Measurements from ENCODE around the gene GRID2IP. TPM values are rescaled to one million over a fixed set of nuclear protein-coding genes. Genes with fewer than 3 reads are reported as not detected.

GRID2IP gene
- total and polyA plus RNA-seq, 10 of the 15 experiments (the other 5 are each of a cell fraction or from before 2014, with no cell fraction given) = not detected

- BruUV-seq (replicated peaks) = no TSS peak
- FAIRE-seq (no peak), DNase-seq (ENCODE audit: low read depth, low spot score) (no peak), ATAC-seq (no peak)
- WGBS (ENCODE audit: insufficient coverage, insufficient replicate concordance, low lambda C conversion rate, missing lambda C conversion rate) = 51% methylated on average over 6 of the region's 6 CpGs
- no peak overlapping the region for H3K9ac ChIP-seq (ENCODE audit: control insufficient read depth, insufficient read depth, low read length)
- no peaks in the 10 kb centered on the region for H3K27me3 ChIP-seq (replicated peaks in 1 of 2; ENCODE audit: control insufficient read depth in 2 of 2, insufficient read depth in 2 of 2, low read length in 1 of 2)
- no peaks in the 10 kb centered on the region for H4K20me1 ChIP-seq (ENCODE audit: control insufficient read depth, insufficient read depth)
- no peaks in the 10 kb centered on the region for H3K36me3 ChIP-seq (ENCODE audit: control insufficient read depth in 2 of 2, insufficient read depth in 2 of 2, low read length in 1 of 2)
- in situ Hi-C loops (cut with MboI) = no loop called here
- no peaks in the 10 kb centered on the region for H3K79me2 ChIP-seq (ENCODE audit: control insufficient read depth, insufficient read depth, low read length)
- H3K27ac ChIP-seq (ENCODE audit: control insufficient read depth, insufficient read depth) = no peak overlapping the region
- intact Hi-C loops (cut with micrococcal nuclease; ENCODE audit: unreplicated experiment) = no loop called here
- CTCF ChIA-PET = no interaction called here
- SMC1A ChIA-PET (ENCODE audit: uncharacterized antibody, unreplicated experiment) = no interaction called here
- no peak overlapping the region for H3K4me3 ChIP-seq
- POLR2A ChIA-PET = interaction anchor here (0.6 kb wide), 2 partner anchors 150 to 345 kb away, joined by 3 to 4 read pairs; no protein-coding TSS in a partner anchor
- no peaks in the 10 kb centered on the region for H3K9me3 ChIP-seq (replicated peaks; ENCODE audit: control insufficient read depth, insufficient read depth, low read length)
- H3K4me1 ChIP-seq (ENCODE audit: control insufficient read depth, insufficient read depth, low read length) = peaks cover 3% of the 10 kb centered on the region; the same call in 1 of the 2 replicates
- no peak overlapping the region for H3K4me2 ChIP-seq (ENCODE audit: control insufficient read depth, insufficient read depth)
- TF ChIP-seq SMARCA5 (IDR thresholded peaks at IDR 0.05) (no peak), USF1 (IDR thresholded peaks at IDR 0.05; ENCODE audit: borderline replicate concordance, extremely low read length, insufficient read depth, low read depth, low read length) (no peak), IRF3 (IDR thresholded peaks at IDR 0.05) (no peak), SIN3A (IDR thresholded peaks at IDR 0.05; ENCODE audit: low read depth, low read length) (no peak)
- H2AFZ ChIP-seq (ENCODE audit: control insufficient read depth, low read depth, low read length) = no peak overlapping the region
- RAD21 ChIA-PET (ENCODE audit: unreplicated experiment) = no interaction called here
Observed at GRCh38 chr7:6512892-6513291, 38.4 kb downstream of the GRID2IP start.

- in situ Hi-C loops (cut with MboI) (no loop called here), intact Hi-C loops (cut with micrococcal nuclease; ENCODE audit: unreplicated experiment) (no loop called here)
- H3K4me1 ChIP-seq (ENCODE audit: control insufficient read depth, insufficient read depth, low read length) = no peaks in the 10 kb centered on the region
- no TSS peak for BruUV-seq (replicated peaks)
- H2AFZ ChIP-seq (ENCODE audit: control insufficient read depth, low read depth, low read length) = no peak overlapping the region
- ChIA-PET CTCF (interaction anchor here (1.0 kb wide), 1 partner anchor 98 kb away, joined by 3 read pairs; no protein-coding TSS in a partner anchor), SMC1A (ENCODE audit: uncharacterized antibody, unreplicated experiment) (no interaction called here), RAD21 (ENCODE audit: unreplicated experiment) (no interaction called here), POLR2A (interaction anchor here (0.6 kb wide), 1 partner anchor 116 kb away, joined by 3 read pairs; no protein-coding TSS in a partner anchor)
- 79% methylated on average over 26 of the region's 26 CpGs for WGBS (ENCODE audit: insufficient coverage, insufficient replicate concordance, low lambda C conversion rate, missing lambda C conversion rate)
- FAIRE-seq (no peak), DNase-seq (ENCODE audit: low read depth, low spot score) (no peak), ATAC-seq (no peak)
- H3K4me3 ChIP-seq = no peak overlapping the region
- H3K79me2 ChIP-seq (ENCODE audit: control insufficient read depth, insufficient read depth, low read length) = no peaks in the 10 kb centered on the region
- H3K27ac ChIP-seq (ENCODE audit: control insufficient read depth, insufficient read depth) = no peak overlapping the region
- H3K27me3 ChIP-seq (replicated peaks in 1 of 2; ENCODE audit: control insufficient read depth in 2 of 2, insufficient read depth in 2 of 2, low read length in 1 of 2) = no peaks in the 10 kb centered on the region
- no peak overlapping the region for H3K4me2 ChIP-seq (ENCODE audit: control insufficient read depth, insufficient read depth)
- H4K20me1 ChIP-seq (ENCODE audit: control insufficient read depth, insufficient read depth) = no peaks in the 10 kb centered on the region
- H3K9me3 ChIP-seq (replicated peaks; ENCODE audit: control insufficient read depth, insufficient read depth, low read length) = no peaks in the 10 kb centered on the region
- no peaks in the 10 kb centered on the region for H3K36me3 ChIP-seq (ENCODE audit: control insufficient read depth in 2 of 2, insufficient read depth in 2 of 2, low read length in 1 of 2)
- no peak overlapping the region for H3K9ac ChIP-seq (ENCODE audit: control insufficient read depth, insufficient read depth, low read length)
- TF ChIP-seq CBX5 (IDR thresholded peaks at IDR 0.05; ENCODE audit: low read depth) = no peak
- TF ChIP-seq ZZZ3 (IDR thresholded peaks at IDR 0.05; ENCODE audit: control insufficient read depth, insufficient read length, low read depth) = no peak
- no peak for TF ChIP-seq ZSCAN29 (IDR thresholded peaks at IDR 0.05)
- no peak for TF ChIP-seq SREBF1 (IDR thresholded peaks at IDR 0.05; ENCODE audit: low read length)
- no peak for TF ChIP-seq SREBF2 (IDR thresholded peaks at IDR 0.05; ENCODE audit: low read length)
- TF ChIP-seq BMI1 (IDR thresholded peaks at IDR 0.05; ENCODE audit: borderline replicate concordance) = no peak
- no peak for TF ChIP-seq MTA3 (IDR thresholded peaks at IDR 0.05; ENCODE audit: borderline replicate concordance, low read length)
- TF ChIP-seq ZNF24 (IDR thresholded peaks at IDR 0.05) = no peak
- TF ChIP-seq HDAC2 (IDR thresholded peaks at IDR 0.05) = no peak
- TF ChIP-seq E2F8 (IDR thresholded peaks at IDR 0.05; ENCODE audit: low read depth, partially characterized antibody) = no peak
Observed at GRCh38 chr7:6510476-6511133, 40.7 kb downstream of the GRID2IP start.

All from GM12878 (cell line).